Esophagus squamous epithelium (tissue), 5 donors: ENCODE measurements around the gene IL34. TPM values are rescaled to one million over a fixed set of nuclear protein-coding genes. Genes with fewer than 3 reads are reported as not detected.

Experiments
- DNase-seq: peaks from one replicate; lab custom pipeline; 2025; lab: John Stamatoyannopoulos, UW
- H3K27ac ChIP-seq, 4 donors: fragments of 200-600 bp; sonication (generic); one replicate each; pipeline ENCODE4 v1.5.1; 2016 to 2019; ENCODE audit warnings: mild to moderate bottlenecking in 1 of 4
- H3K27me3 ChIP-seq, 4 donors: fragments of 200-600 bp; sonication (generic); 1 replicate in 3 of 4; 2 replicates in 1 of 4; pipeline versions ENCODE4 v1.5.1 to v1.6.0; 2017 to 2021; ENCODE audit warnings: antibody characterized with exemption in 1 of 4
- H3K36me3 ChIP-seq, 3 donors: fragments of 200-600 bp; sonication (generic); one replicate each; pipeline ENCODE4 v1.5.1; 2016 to 2019
- H3K4me1 ChIP-seq, 3 donors: fragments of 200-600 bp; sonication (generic); one replicate each; pipeline ENCODE4 v1.5.1; 2017 to 2019
- H3K4me3 ChIP-seq, 4 donors: fragments of 200-600 bp; sonication (generic); 1 replicate in 3 of 4; 2 replicates in 1 of 4; pipeline ENCODE4 v1.5.1; 2016 to 2019; ENCODE audit warnings: mild to moderate bottlenecking in 2 of 4, moderate library complexity in 1 of 4
- H3K9me3 ChIP-seq, 3 donors: fragments of 200-600 bp; sonication (generic); one replicate each; pipeline ENCODE4 v1.5.1; 2016 to 2019
- CTCF ChIP-seq, 6 experiments: fragments of 450-650 bp in 4 of 6; fragments of 200-600 bp in 2 of 6; sonication (generic) in 2 of 6; IDR thresholded peaks; one replicate each; pipeline ENCODE4 v1.5.1; 2016 to 2019; ENCODE audit warnings: antibody characterized with exemption in 6 of 6, mild to moderate bottlenecking in 4 of 6, moderate library complexity in 4 of 6
- POLR2A ChIP-seq, 4 donors: fragments of 450-650 bp; IDR thresholded peaks; one replicate each; pipeline ENCODE4 v1.6.1; 2017; ENCODE audit warnings: antibody characterized with exemption in 4 of 4, mild to moderate bottlenecking in 4 of 4, moderate library complexity in 3 of 4
- WGBS, 2 donors: methylation state at CpG; one replicate each; pipeline ENCODE4 v1.1.5; 2018; 5-methylcytosine and 5-hydroxymethylcytosine counted together
- intact Hi-C: fragments of 100-400 bp; cut with DNase I; formaldehyde crosslinking; loops from one replicate; pipeline ENCODE4 v1.15.0; 2022
- total RNA-seq, 4 donors: library from RNA; depleted of rRNA; stranded (reverse); fragments of >200 nt; gene quantifications; one replicate each; pipeline ENCODE4 v1.1.0, GENCODE V29; 2016
- donor health status: DM: yes; HTN: yes; CAD: no.

Gene IL34
- total RNA-seq, 4 donors from 2014 or later = 3.2 to 26.6 (median 9.1) TPM

GRCh38 chr16:70697594-70698170, 51.3 kb downstream of the IL34 start:
- intact Hi-C loops = no loop called here
- no peak for DNase-seq

GRCh38 chr16:70698901-70699300, 52.5 kb downstream of the IL34 start:
- no peak for DNase-seq
- H3K36me3 ChIP-seq = no peaks in the 10 kb centered on the region
- no peaks in the 10 kb centered on the region for H3K27me3 ChIP-seq
- intact Hi-C loops = no loop called here
- peak overlapping the region; percentile 85 to 95 (median 90) for H3K27ac ChIP-seq
- H3K4me1 ChIP-seq = peaks cover 96 to 100% (median 98%) of the 10 kb centered on the region in 3 donors
- no peak overlapping the region for H3K4me3 ChIP-seq
- WGBS, 2 donors = 62 to 71% methylated on average over 8 of the region's 10 CpGs
- TF ChIP-seq CTCF (IDR thresholded peaks at IDR 0.05) (no peak), POLR2A (IDR thresholded peaks at IDR 0.05) (no peak)
- no peaks in the 10 kb centered on the region for H3K9me3 ChIP-seq

More at GRCh38 chr16:70697594-70698170, 51.3 kb downstream of the IL34 start:
- TF ChIP-seq POLR2A (IDR thresholded peaks at IDR 0.05) = no peak
- no peak for TF ChIP-seq CTCF (IDR thresholded peaks at IDR 0.05)
- peak overlapping the region; percentile 85 to 95 (median 87) for H3K27ac ChIP-seq
- H3K9me3 ChIP-seq = no peaks in the 10 kb centered on the region
- WGBS, 2 donors = 23 to 36% methylated on average over 3 to 4 of the region's 14 CpGs
- H3K4me1 ChIP-seq = peaks cover 96 to 100% (median 98%) of the 10 kb centered on the region in 3 donors
- H3K4me3 ChIP-seq = no peak overlapping the region
- peaks cover 0 to 2% (median 0%) of the 10 kb centered on the region in 3 donors for H3K36me3 ChIP-seq
- no peaks in the 10 kb centered on the region for H3K27me3 ChIP-seq

GRCh38 chr16:70699696-70700095, 53.3 kb downstream of the IL34 start:
- peaks cover 95 to 100% (median 97%) of the 10 kb centered on the region in 3 donors for H3K4me1 ChIP-seq
- no peaks in the 10 kb centered on the region for H3K27me3 ChIP-seq
- DNase-seq = no peak
- peak overlapping the region; percentile 85 to 95 (median 90) for H3K27ac ChIP-seq
- intact Hi-C loops = no loop called here
- H3K4me3 ChIP-seq = no peak overlapping the region
- no peaks in the 10 kb centered on the region for H3K36me3 ChIP-seq
- no peak for TF ChIP-seq CTCF (IDR thresholded peaks at IDR 0.05)
- TF ChIP-seq POLR2A (IDR thresholded peaks at IDR 0.05) = no peak
- H3K9me3 ChIP-seq = no peaks in the 10 kb centered on the region
- 56% methylated on average over 15 of the region's 17 CpGs; no CpG with 5 or more reads in 1 of the 2 donors for WGBS, 2 donors

- no peaks in the 10 kb centered on the region for H3K9me3 ChIP-seq
- no peaks in the 10 kb centered on the region for H3K36me3 ChIP-seq
- peak overlapping the region; percentile 85 to 95 (median 90) for H3K27ac ChIP-seq
- no peak for DNase-seq
- no peak overlapping the region for H3K4me3 ChIP-seq
- no peaks in the 10 kb centered on the region for H3K27me3 ChIP-seq
- intact Hi-C loops = no loop called here
- peaks cover 90 to 100% (median 91%) of the 10 kb centered on the region in 3 donors for H3K4me1 ChIP-seq
- TF ChIP-seq POLR2A (IDR thresholded peaks at IDR 0.05) (no peak), CTCF (IDR thresholded peaks at IDR 0.05) (no peak)
- WGBS, 2 donors = 33% methylated on average over 21 of the region's 30 CpGs; no CpG with 5 or more reads in 1 of the 2 donors
Observed at GRCh38 chr16:70700101-70701020, 54.0 kb downstream of the IL34 start.

GRCh38 chr16:70701036-70701435, 54.7 kb downstream of the IL34 start:
- Histone ChIP-seq H3K27ac (peak overlapping the region; percentile 85 to 95 (median 90)), H3K27me3 (no peaks in the 10 kb centered on the region), H3K36me3 (no peaks in the 10 kb centered on the region), H3K4me3 (no peak overlapping the region), H3K9me3 (no peaks in the 10 kb centered on the region), H3K4me1 (peaks cover 84 to 100% (median 86%) of the 10 kb centered on the region in 3 donors)
- TF ChIP-seq POLR2A (IDR thresholded peaks at IDR 0.05) (no peak), CTCF (IDR thresholded peaks at IDR 0.05) (no peak)
- intact Hi-C loops = no loop called here
- no peak for DNase-seq
- WGBS, 2 donors = 83% methylated on average over 1 to 3 of the region's 3 CpGs
